ENCODE measurements around the gene TTC9C.

DNA sequence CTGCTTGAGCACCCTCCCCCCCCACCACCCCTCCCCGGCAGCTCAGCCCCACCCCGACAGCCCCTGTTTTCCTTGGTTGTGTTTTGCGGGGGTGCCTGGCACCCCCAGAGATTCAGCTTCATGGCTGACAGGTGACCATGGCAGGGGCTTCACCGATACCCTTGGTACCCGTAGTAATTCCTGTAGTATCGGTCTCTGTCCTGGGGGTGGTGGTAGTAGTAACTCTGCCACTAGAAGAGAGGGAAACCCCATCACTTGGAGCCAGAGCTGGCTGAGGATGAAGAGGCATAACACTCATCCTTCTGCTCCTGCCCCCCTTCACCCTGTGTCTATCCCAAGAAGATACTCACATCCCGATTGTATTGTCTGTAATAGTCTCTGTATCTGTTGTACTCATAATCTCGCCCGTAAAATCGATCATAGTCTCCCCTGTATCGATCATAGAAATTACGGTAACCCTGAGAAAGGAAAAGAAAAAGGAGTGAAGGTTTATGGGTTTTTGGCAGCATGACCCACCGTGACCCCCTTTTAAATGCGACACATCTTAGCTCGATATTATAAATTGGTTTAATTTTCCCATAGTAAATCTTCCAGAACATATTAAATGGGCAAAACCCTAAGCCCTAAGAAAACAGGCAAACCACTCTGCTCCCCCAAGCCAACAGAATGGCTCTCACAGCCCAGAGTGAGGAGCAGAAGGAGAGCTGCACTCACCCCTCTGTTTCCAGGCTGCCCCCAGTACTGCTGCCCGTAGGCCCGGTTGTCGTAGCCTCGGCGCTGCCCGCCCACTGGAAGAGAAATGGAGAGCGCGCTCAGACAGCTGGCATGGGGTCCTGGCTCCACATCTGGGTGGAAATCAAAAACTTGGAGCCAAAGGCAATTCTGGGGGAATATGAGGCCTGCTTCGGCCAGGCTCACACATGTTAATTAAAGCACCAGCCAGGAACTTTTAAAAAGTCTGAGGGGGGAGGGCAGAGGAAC, 12.8 kb upstream of the TTC9C start:
- TF ChIP-seq, protein P1, sequence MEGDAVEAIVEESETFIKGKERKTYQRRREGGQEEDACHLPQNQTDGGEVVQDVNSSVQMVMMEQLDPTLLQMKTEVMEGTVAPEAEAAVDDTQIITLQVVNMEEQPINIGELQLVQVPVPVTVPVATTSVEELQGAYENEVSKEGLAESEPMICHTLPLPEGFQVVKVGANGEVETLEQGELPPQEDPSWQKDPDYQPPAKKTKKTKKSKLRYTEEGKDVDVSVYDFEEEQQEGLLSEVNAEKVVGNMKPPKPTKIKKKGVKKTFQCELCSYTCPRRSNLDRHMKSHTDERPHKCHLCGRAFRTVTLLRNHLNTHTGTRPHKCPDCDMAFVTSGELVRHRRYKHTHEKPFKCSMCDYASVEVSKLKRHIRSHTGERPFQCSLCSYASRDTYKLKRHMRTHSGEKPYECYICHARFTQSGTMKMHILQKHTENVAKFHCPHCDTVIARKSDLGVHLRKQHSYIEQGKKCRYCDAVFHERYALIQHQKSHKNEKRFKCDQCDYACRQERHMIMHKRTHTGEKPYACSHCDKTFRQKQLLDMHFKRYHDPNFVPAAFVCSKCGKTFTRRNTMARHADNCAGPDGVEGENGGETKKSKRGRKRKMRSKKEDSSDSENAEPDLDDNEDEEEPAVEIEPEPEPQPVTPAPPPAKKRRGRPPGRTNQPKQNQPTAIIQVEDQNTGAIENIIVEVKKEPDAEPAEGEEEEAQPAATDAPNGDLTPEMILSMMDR (IDR thresholded peaks at IDR 0.05): no peak
- TF ChIP-seq ZFX (IDR thresholded peaks at IDR 0.05; ENCODE audit: borderline replicate concordance): no peak

Measured in 22Rv1 (cell line).